ENCODE data around the gene PLCB1.

Gene PLCB1

DNA sequence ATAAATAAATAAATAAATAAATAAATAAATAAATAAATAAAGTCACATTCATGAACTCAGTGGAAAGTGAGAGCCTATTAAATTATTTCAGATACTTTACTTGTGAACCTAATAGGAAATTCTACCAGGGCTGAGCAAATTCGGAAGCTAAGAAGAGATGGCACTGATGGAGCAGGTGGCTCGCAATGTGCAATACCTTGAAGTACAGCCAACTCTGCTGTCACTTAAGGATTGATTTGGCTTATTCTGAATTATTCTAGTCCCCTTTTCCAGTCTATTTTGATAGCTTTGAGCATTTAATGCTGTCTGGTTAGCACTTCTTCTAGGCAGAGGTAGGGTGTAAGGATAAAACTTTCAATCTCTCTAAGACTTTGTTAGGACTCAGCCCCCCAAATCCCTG, 541.0 kb downstream of the PLCB1 start:
- H3K4me3 ChIP-seq (ENCODE audit: control insufficient read depth in 1 of 7, extremely low read depth in 1 of 7, insufficient read depth in 4 of 7, low read depth in 2 of 7, low read length in 6 of 7), result no peak overlapping the region
- H3K9me3 ChIP-seq (ENCODE audit: control extremely low read depth in 1 of 5, control insufficient read depth in 4 of 5, insufficient read depth in 2 of 5, low read depth in 1 of 5, low read length in 4 of 5), result peaks cover 0 to 1% (median 0%) of the 10 kb centered on the region in 5 experiments
- no peaks in the 10 kb centered on the region for H3K4me1 ChIP-seq (ENCODE audit: control extremely low read depth in 1 of 4, control insufficient read depth in 4 of 4, insufficient read depth in 4 of 4, low read length in 3 of 4)
- DNase-seq, result no peak
- ChIA-PET CTCF (interaction anchor here (1.4 kb wide), 1 partner anchor 29 kb away, joined by 3 read pairs; no protein-coding TSS in a partner anchor), POLR2A (no interaction called here)
- peaks cover 6 to 24% (median 14%) of the 10 kb centered on the region in 4 experiments for H3K36me3 ChIP-seq (ENCODE audit: control insufficient read depth in 4 of 4, insufficient read depth in 4 of 4, low read length in 3 of 4)
- no peak overlapping the region for H3K27ac ChIP-seq (ENCODE audit: insufficient read depth in 1 of 2, low read depth in 1 of 2, low read length in 2 of 2, poor library complexity in 1 of 2, severe bottlenecking in 2 of 2)
- WGBS (ENCODE audit: insufficient coverage), result 96% methylated on average over 2 of the region's 2 CpGs
- no peaks in the 10 kb centered on the region for H3K27me3 ChIP-seq (replicated peaks in 2 of 5; ENCODE audit: control insufficient read depth in 4 of 5, insufficient read depth in 5 of 5, low read length in 4 of 5)

- CTCF ChIA-PET, result no interaction called here
- Histone ChIP-seq H3K4me1 (ENCODE audit: control extremely low read depth in 1 of 4, control insufficient read depth in 4 of 4, insufficient read depth in 4 of 4, low read length in 3 of 4) (no peaks in the 10 kb centered on the region), H3K27ac (ENCODE audit: insufficient read depth in 1 of 2, low read depth in 1 of 2, low read length in 2 of 2, poor library complexity in 1 of 2, severe bottlenecking in 2 of 2) (no peak overlapping the region), H3K36me3 (ENCODE audit: control insufficient read depth in 4 of 4, insufficient read depth in 4 of 4, low read length in 3 of 4) (peaks cover 0 to 23% (median 9%) of the 10 kb centered on the region in 4 experiments), H3K4me3 (ENCODE audit: control insufficient read depth in 1 of 7, extremely low read depth in 1 of 7, insufficient read depth in 4 of 7, low read depth in 2 of 7, low read length in 6 of 7) (no peak overlapping the region), H3K9me3 (ENCODE audit: control extremely low read depth in 1 of 5, control insufficient read depth in 4 of 5, insufficient read depth in 2 of 5, low read depth in 1 of 5, low read length in 4 of 5) (peaks cover 0 to 1% (median 0%) of the 10 kb centered on the region in 5 experiments), H3K27me3 (replicated peaks in 2 of 5; ENCODE audit: control insufficient read depth in 4 of 5, insufficient read depth in 5 of 5, low read length in 4 of 5) (no peaks in the 10 kb centered on the region)
- DNase-seq, result no peak
- POLR2A ChIA-PET, result no interaction called here
- 99% methylated on average over 10 of the region's 10 CpGs for WGBS (ENCODE audit: insufficient coverage)
These were observed 543.8 kb downstream of the PLCB1 start for GRCh38 chr20:8675896-8676295.

DNA sequence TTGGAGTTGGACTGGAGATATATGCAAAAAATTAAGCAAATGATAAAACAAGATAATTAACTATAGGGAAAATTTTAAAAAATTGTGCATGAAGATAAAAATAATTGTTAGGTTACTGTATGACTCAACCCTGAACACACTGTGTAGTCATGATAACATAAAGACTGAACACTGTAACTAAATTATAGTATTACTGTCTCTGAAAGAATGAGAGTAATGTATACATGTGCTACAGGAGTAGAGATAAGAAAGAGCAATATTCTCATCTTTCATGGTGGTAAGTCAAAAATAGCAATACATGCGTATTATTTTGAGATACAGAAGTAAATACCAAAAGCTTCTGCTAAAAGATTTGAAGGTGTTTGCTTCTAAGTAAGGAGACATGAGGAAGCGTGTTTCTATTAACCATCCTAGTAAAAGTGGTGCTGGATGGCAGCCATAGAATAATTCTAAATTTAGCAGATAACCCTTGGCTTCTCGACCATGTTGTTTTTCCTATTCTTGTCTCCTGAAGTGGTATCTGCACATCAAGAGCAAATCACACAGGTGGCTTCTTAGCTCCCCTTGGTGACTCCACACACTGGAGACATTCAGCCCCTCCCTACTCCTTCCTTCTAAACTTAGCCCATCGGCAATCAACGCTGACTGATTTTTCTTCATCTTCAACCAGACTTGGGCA, 546.2 kb downstream of the PLCB1 start:
- ChIA-PET CTCF (no interaction called here), POLR2A (no interaction called here)
- Histone ChIP-seq H3K4me1 (ENCODE audit: control extremely low read depth in 1 of 4, control insufficient read depth in 4 of 4, insufficient read depth in 4 of 4, low read length in 3 of 4) (no peaks in the 10 kb centered on the region), H3K4me3 (ENCODE audit: control insufficient read depth in 1 of 7, extremely low read depth in 1 of 7, insufficient read depth in 4 of 7, low read depth in 2 of 7, low read length in 6 of 7) (no peak overlapping the region), H3K27me3 (replicated peaks in 2 of 5; ENCODE audit: control insufficient read depth in 4 of 5, insufficient read depth in 5 of 5, low read length in 4 of 5) (no peaks in the 10 kb centered on the region), H3K27ac (ENCODE audit: insufficient read depth in 1 of 2, low read depth in 1 of 2, low read length in 2 of 2, poor library complexity in 1 of 2, severe bottlenecking in 2 of 2) (no peak overlapping the region), H3K9me3 (ENCODE audit: control extremely low read depth in 1 of 5, control insufficient read depth in 4 of 5, insufficient read depth in 2 of 5, low read depth in 1 of 5, low read length in 4 of 5) (peaks cover 0 to 1% (median 0%) of the 10 kb centered on the region in 5 experiments), H3K36me3 (ENCODE audit: control insufficient read depth in 4 of 4, insufficient read depth in 4 of 4, low read length in 3 of 4) (peaks cover 0 to 23% (median 9%) of the 10 kb centered on the region in 4 experiments)
- no peak for DNase-seq
- WGBS (ENCODE audit: insufficient coverage), result 94% methylated on average over 4 of the region's 5 CpGs

- Histone ChIP-seq H3K9me3 (ENCODE audit: control extremely low read depth in 1 of 5, control insufficient read depth in 4 of 5, insufficient read depth in 2 of 5, low read depth in 1 of 5, low read length in 4 of 5) (peaks cover 0 to 16% (median 7%) of the 10 kb centered on the region in 5 experiments), H3K36me3 (ENCODE audit: control insufficient read depth in 4 of 4, insufficient read depth in 4 of 4, low read length in 3 of 4) (peaks cover 2 to 29% (median 9%) of the 10 kb centered on the region in 4 experiments), H3K27me3 (replicated peaks in 2 of 5; ENCODE audit: control insufficient read depth in 4 of 5, insufficient read depth in 5 of 5, low read length in 4 of 5) (no peaks in the 10 kb centered on the region), H3K4me3 (ENCODE audit: control insufficient read depth in 1 of 7, extremely low read depth in 1 of 7, insufficient read depth in 4 of 7, low read depth in 2 of 7, low read length in 6 of 7) (no peak overlapping the region), H3K27ac (ENCODE audit: insufficient read depth in 1 of 2, low read depth in 1 of 2, low read length in 2 of 2, poor library complexity in 1 of 2, severe bottlenecking in 2 of 2) (no peak overlapping the region), H3K4me1 (ENCODE audit: control extremely low read depth in 1 of 4, control insufficient read depth in 4 of 4, insufficient read depth in 4 of 4, low read length in 3 of 4) (no peaks in the 10 kb centered on the region)
- ChIA-PET CTCF (no interaction called here), POLR2A (no interaction called here)
- DNase-seq, result no peak
- WGBS (ENCODE audit: insufficient coverage), result no CpG with 5 or more reads among the region's 1 CpG
These were observed 557.3 kb downstream of the PLCB1 start for GRCh38 chr20:8689337-8689736.

GRCh38 chr20:8690074-8690473, 558.0 kb downstream of the PLCB1 start:
- Histone ChIP-seq H3K36me3 (ENCODE audit: control insufficient read depth in 4 of 4, insufficient read depth in 4 of 4, low read length in 3 of 4) (peaks cover 0 to 24% (median 6%) of the 10 kb centered on the region in 4 experiments), H3K27me3 (replicated peaks in 2 of 5; ENCODE audit: control insufficient read depth in 4 of 5, insufficient read depth in 5 of 5, low read length in 4 of 5) (no peaks in the 10 kb centered on the region), H3K9me3 (ENCODE audit: control extremely low read depth in 1 of 5, control insufficient read depth in 4 of 5, insufficient read depth in 2 of 5, low read depth in 1 of 5, low read length in 4 of 5) (peaks cover 0 to 16% (median 7%) of the 10 kb centered on the region in 5 experiments), H3K4me1 (ENCODE audit: control extremely low read depth in 1 of 4, control insufficient read depth in 4 of 4, insufficient read depth in 4 of 4, low read length in 3 of 4) (no peaks in the 10 kb centered on the region), H3K4me3 (ENCODE audit: control insufficient read depth in 1 of 7, extremely low read depth in 1 of 7, insufficient read depth in 4 of 7, low read depth in 2 of 7, low read length in 6 of 7) (no peak overlapping the region), H3K27ac (ENCODE audit: insufficient read depth in 1 of 2, low read depth in 1 of 2, low read length in 2 of 2, poor library complexity in 1 of 2, severe bottlenecking in 2 of 2) (no peak overlapping the region)
- ChIA-PET CTCF (no interaction called here), POLR2A (no interaction called here)
- peak in 1 of 3 donors; percentile 3 for DNase-seq

DNA sequence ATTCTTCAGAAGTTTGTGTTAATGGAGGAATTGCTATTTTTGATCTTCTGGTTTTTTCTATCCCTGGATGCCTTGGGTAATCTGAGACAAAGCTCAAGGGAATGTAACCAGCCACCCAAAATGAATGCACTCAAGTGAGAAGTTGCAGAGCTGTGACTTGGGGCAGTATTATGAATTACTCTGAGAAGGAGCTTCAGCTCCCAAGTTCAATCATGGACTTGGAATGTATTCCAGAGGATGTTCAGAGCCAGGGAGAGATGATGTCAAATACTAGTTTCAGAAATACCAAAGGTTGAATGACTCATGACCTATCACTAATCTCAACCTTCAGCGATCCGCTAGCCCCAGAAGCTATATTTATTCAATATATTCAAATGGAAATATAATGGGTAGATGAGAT, 561.6 kb downstream of the PLCB1 start:
- Histone ChIP-seq H3K27ac (ENCODE audit: insufficient read depth in 1 of 2, low read depth in 1 of 2, low read length in 2 of 2, poor library complexity in 1 of 2, severe bottlenecking in 2 of 2) (no peak overlapping the region), H3K9me3 (ENCODE audit: control extremely low read depth in 1 of 5, control insufficient read depth in 4 of 5, insufficient read depth in 2 of 5, low read depth in 1 of 5, low read length in 4 of 5) (peaks cover 0 to 16% (median 7%) of the 10 kb centered on the region in 5 experiments), H3K4me3 (ENCODE audit: control insufficient read depth in 1 of 7, extremely low read depth in 1 of 7, insufficient read depth in 4 of 7, low read depth in 2 of 7, low read length in 6 of 7) (no peak overlapping the region), H3K36me3 (ENCODE audit: control insufficient read depth in 4 of 4, insufficient read depth in 4 of 4, low read length in 3 of 4) (peaks cover 0 to 12% (median 5%) of the 10 kb centered on the region in 4 experiments), H3K4me1 (ENCODE audit: control extremely low read depth in 1 of 4, control insufficient read depth in 4 of 4, insufficient read depth in 4 of 4, low read length in 3 of 4) (no peaks in the 10 kb centered on the region), H3K27me3 (replicated peaks in 2 of 5; ENCODE audit: control insufficient read depth in 4 of 5, insufficient read depth in 5 of 5, low read length in 4 of 5) (no peaks in the 10 kb centered on the region)
- WGBS (ENCODE audit: insufficient coverage), result no CpG with 5 or more reads among the region's 2 CpGs
- DNase-seq, result no peak
- ChIA-PET CTCF (interaction anchor here (1.4 kb wide), 1 partner anchor 631 kb away, joined by 3 read pairs; no protein-coding TSS in a partner anchor), POLR2A (no interaction called here)

GRCh38 chr20:8700756-8701155, 568.7 kb downstream of the PLCB1 start:
- Histone ChIP-seq H3K4me1 (ENCODE audit: control extremely low read depth in 1 of 4, control insufficient read depth in 4 of 4, insufficient read depth in 4 of 4, low read length in 3 of 4) (no peaks in the 10 kb centered on the region), H3K9me3 (ENCODE audit: control extremely low read depth in 1 of 5, control insufficient read depth in 4 of 5, insufficient read depth in 2 of 5, low read depth in 1 of 5, low read length in 4 of 5) (peaks cover 0 to 4% (median 0%) of the 10 kb centered on the region in 5 experiments), H3K36me3 (ENCODE audit: control insufficient read depth in 4 of 4, insufficient read depth in 4 of 4, low read length in 3 of 4) (peaks cover 2 to 35% (median 5%) of the 10 kb centered on the region in 4 experiments), H3K4me3 (ENCODE audit: control insufficient read depth in 1 of 7, extremely low read depth in 1 of 7, insufficient read depth in 4 of 7, low read depth in 2 of 7, low read length in 6 of 7) (no peak overlapping the region), H3K27ac (ENCODE audit: insufficient read depth in 1 of 2, low read depth in 1 of 2, low read length in 2 of 2, poor library complexity in 1 of 2, severe bottlenecking in 2 of 2) (no peak overlapping the region), H3K27me3 (replicated peaks in 2 of 5; ENCODE audit: control insufficient read depth in 4 of 5, insufficient read depth in 5 of 5, low read length in 4 of 5) (no peaks in the 10 kb centered on the region)
- DNase-seq, result no peak
- ChIA-PET CTCF (interaction anchor here (2.8 kb wide), 1 partner anchor 21 kb away, joined by 8 read pairs; no protein-coding TSS in a partner anchor), POLR2A (no interaction called here)
- 100% methylated on average over 1 of the region's 2 CpGs for WGBS (ENCODE audit: insufficient coverage)

All from common myeloid progenitor, CD34-positive (primary cell).